Hippocampal formation (tissue), 2 donors: ENCODE results near the gene FAM111A.

Experiments used
- DNase-seq, 2 donors: peaks; one replicate each; lab custom pipeline; 2025; lab: John Stamatoyannopoulos, UW

Gene FAM111A

DNA sequence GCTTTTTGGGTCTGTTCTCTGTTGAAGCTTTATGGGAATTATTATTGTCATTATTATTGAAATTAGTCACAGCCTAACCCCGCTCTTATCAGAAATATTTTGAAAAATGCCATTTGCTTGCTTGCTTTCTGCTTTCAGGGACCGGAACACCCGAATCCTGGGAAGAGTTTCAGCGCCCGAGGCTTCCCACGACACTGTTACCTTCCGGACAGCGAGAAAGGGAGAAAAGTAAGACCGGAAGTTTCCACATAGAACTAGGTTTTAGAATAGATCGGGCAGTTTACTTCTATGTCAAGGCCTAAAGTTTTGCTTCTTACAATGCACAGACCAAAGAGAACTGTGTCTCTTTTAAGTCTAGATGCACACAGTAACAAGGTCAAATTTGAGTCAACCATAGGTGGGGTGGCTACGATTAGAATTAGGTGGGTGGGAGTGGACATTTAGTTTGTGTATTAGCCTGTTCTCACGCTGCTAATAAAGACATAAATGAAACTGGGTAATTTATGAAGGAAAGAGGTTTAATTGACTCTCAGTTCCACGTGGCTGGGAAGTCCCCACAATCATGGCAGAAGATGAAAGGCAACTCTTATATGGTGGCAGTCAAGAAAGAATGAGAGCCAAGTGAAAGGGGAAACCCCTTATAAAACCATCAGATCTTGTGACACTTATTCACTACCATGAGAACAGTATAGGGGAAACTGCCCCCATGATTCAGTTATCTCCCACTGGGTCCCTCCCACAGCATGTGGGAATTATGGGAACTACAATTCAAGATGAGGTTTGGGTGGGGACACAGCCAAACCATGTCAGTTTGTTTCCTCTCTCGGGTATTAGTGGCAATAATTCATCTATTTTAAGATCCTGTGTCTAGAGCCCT lies 57.1 kb downstream of the FAM111A start:
- DNase-seq: no peak

DNA sequence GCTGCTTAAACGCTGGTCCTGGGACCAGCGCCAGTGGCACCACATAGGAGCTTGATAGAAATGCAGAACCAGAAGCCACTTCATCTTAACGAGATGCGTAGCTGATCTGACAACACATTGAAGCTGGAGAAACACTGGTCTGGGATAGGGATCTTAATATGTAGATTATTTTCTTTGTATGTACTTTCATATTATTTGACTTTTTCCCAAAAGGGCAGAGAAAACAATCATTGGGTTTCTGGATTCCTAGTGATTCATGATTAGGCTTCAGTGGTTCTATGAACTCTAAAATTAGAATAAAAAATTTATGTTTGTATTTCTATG lies 57.7 kb downstream of the FAM111A start:
- no peak for DNase-seq

DNA sequence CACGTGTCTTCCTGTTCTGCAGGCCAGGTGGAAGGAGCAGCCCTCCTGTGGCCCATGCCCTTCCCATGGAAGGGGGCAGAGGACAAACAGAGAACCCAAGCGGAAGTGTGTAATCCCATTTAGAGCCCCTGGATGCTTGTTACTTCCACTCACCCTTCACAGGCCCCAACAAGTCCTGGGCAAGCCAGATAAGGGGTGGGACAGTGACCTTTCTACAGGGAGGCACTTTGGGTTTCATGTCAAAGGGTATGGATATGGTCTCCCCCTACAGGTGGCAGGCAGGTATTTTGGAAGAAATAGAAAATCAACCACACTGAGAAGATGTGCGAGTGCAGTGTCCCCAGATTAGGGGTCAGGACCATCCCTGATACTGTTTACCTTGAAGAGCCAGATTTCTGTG lies 58.7 kb downstream of the FAM111A start:
- no peak for DNase-seq
